Astrocyte of the cerebellum (primary cell): ENCODE results near the gene CCDC73.
"Not testable (repeated sequence)": the region's sequence is repeated elsewhere in the genome, so short reads cannot be mapped to it uniquely, and the experiment has no call there.

Experiments
- DNase-seq: peaks from one replicate; pipeline ENCODE4 v3.0.0-alpha.2; 2011; ENCODE audit warnings: low read depth
- H3K4me3 ChIP-seq: 2 replicates; pipeline ENCODE4 v1.5.1; 2011; ENCODE audit warnings: mild to moderate bottlenecking, low read depth, low read length, moderate library complexity
- CTCF ChIP-seq: IDR thresholded peaks from 2 replicates; pipeline ENCODE4 v1.5.1; 2012; ENCODE audit warnings: low read length, low read depth, moderate library complexity, mild to moderate bottlenecking; ENCODE audit errors: missing control alignments
- in situ Hi-C: cut with HindIII; loops from 2 replicates; pipeline ENCODE4 v1.10.0; 2017; ENCODE audit warnings: low sequenced_read_pairs

Gene CCDC73

DNA sequence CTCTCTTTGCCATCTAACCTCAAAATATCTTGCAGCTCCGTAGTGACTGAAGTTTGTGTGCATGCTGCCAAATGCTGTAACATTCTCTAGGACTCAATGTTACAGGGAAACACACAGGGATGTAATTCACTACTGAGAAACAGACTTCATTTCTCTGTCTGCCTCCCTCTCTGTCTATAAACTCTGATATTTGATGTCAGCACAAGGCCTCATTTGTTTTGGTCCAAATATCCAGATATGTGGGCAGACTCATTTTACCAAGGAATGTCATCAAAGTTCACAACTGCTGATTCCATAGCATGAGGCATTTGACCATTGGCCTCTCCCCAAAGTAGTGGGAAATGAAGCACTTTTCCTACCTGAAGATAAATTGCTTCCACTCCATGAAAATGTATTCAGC is 32.8 kb upstream of the CCDC73 start:
- TF ChIP-seq CTCF: no peak
- H3K4me3 ChIP-seq: no peak overlapping the region
- in situ Hi-C loops: no loop called here
- DNase-seq: no peak

DNA sequence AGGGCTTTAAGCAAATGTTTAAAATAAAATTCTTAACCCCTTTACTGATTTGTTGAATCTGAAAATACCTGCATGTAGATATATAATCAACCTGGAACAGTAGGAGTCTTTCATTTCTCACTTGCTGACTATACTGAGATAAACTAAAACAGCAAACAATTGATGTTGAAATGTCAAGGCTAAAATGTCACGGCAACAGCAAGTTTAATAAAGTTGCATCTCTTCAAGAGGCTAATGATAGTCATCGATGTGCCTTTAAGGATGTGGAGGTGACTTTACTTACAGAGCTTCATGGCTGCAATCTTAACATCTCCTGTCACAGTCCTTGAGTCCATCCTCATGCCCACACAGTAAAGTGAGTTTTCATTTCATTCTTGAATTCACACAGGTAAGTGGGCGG is 31.7 kb upstream of the CCDC73 start:
- no peak overlapping the region for H3K4me3 ChIP-seq
- DNase-seq: no peak
- no peak for TF ChIP-seq CTCF
- in situ Hi-C loops: no loop called here

DNA sequence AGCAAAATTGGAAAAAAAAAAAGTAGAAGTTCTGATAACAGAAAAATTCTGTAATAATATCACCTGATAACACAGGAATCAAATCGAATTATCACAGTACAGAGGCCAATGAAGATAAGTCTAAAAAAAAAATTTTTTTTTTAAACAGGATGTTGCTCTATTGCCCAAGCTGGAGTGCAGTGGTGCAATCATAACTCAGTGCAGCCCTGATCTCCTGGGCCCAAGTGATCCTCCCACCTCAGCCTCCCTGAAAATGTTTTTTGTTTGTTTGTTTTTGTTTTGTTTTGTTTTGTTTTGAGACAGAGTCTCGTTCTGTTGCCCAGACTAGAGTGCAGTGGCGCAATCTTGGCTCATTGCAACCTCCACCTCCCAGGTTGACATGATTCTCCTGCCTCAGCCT is 29.2 kb upstream of the CCDC73 start:
- in situ Hi-C loops, H3K4me3 ChIP-seq, DNase-seq: not testable (repeated sequence)

DNA sequence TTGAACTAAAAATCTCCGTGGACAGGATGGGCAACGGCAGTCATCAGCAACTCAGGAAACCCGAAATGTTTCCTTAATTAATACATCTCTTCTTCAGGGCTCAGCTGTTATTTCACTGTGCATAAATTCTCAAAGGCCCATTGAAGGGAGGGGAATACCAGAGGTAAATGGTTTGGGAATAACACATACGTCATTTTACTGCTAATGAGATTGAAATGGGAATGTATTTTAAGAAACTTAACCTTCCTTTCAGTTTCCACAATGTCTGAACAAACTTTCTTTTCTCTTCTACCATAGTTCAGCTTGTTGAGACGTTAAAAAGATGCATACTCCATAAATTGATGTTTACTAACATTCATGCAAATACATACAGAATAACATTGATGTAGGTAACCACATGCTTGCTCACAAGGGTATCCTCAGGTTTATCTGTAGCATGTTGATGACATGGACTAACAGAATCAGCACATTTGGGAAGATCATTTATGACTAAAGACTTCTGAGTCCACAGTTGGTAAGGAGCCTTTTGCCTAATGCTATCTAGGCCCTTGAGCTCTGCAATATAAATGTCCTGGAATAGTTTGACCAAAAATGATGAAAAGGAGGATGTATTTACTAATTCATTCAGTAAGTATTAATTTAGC is 27.6 kb upstream of the CCDC73 start:
- no peak overlapping the region for H3K4me3 ChIP-seq

DNA sequence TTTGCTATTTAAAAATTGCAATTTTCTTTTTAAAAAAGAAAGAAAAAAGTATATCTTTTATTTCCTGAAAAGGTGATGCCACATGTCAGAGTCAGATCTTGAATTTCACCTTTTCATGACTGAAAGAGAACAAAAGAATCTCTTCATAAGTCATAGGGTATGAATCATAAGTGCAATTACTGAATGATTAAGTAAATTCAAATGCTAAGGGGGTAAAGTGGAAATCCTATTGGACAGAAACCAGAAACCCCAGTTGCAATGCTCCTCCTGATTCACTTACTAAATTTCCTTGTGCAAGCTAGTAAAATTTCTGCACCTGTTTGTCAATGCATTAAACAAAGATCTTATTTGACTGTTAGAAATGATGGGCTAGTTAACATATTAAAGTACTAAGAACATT is 27.1 kb upstream of the CCDC73 start:
- TF ChIP-seq CTCF: no peak
- in situ Hi-C loops: no loop called here
- no peak for DNase-seq
- H3K4me3 ChIP-seq: no peak overlapping the region

More for the DNA sequence above, 27.6 kb upstream of the CCDC73 start:
- in situ Hi-C loops: no loop called here
- DNase-seq: no peak
- TF ChIP-seq CTCF: no peak

GRCh38 chr11:32820497-32820896 is 26.0 kb upstream of the CCDC73 start:
- in situ Hi-C loops: no loop called here
- DNase-seq: no peak
- H3K4me3 ChIP-seq: no peak overlapping the region
- TF ChIP-seq CTCF: no peak

DNA sequence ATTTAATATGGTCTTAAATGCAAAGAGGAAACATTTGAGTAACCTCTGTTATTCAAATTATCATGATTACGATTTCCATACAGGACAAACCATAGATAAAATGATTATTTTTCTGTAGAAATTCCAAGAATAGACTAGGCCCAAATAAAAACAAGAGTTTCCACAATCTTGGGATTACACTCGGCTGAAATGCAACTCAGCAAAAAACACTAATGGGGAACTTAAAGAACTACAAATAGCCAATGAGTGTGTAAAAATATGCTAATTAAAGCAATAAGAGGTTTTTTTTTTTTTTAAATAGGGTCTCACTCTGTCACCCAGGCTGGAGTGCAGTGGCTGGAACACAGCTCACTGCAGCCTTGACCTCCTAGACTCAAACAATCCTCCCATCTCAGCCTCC is 24.7 kb upstream of the CCDC73 start:
- TF ChIP-seq CTCF: no peak
- no peak for DNase-seq
- no peak overlapping the region for H3K4me3 ChIP-seq
- in situ Hi-C loops: no loop called here
